HG03135 (cell line): Measurements from ENCODE around the gene PCDHGC3.

ENCODE experiments used
- ATAC-seq: cut with Tn5 transposase; IDR thresholded peaks from one replicate; pipeline ENCODE4 v1.9.1; 2021; ENCODE audit warnings: mild to moderate bottlenecking, moderate library complexity; ENCODE audit not compliant: unreplicated experiment

Gene PCDHGC3

GRCh38 chr5:141519605-141520565 lies 44.1 kb downstream of the PCDHGC3 start:
- no peak for ATAC-seq

DNA sequence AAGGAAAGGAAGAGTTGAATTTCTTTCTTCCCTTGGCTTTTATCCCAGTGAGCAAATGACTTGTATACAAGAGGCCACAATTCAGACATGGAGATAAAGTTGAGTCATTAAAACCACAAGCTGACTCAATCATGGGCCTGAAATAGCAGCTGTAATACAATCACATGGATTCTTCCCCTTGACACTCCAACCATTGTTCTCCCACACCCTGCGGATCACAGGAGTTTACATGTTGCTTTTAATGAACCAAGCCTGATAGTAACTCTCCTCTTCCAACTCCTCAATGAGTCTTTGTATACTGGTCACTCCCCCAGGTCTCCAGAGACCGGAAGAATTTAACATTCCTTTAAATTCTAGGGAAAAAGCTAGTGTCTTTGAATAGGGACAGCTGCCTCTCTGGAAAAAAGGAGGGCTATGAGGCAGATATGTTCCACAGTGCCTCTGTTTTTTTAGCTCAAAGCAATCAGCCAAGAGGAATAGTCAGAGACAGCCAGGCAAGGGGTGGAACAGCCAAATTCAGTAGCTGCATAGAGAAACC lies 45.5 kb downstream of the PCDHGC3 start:
- ATAC-seq, result no peak

DNA sequence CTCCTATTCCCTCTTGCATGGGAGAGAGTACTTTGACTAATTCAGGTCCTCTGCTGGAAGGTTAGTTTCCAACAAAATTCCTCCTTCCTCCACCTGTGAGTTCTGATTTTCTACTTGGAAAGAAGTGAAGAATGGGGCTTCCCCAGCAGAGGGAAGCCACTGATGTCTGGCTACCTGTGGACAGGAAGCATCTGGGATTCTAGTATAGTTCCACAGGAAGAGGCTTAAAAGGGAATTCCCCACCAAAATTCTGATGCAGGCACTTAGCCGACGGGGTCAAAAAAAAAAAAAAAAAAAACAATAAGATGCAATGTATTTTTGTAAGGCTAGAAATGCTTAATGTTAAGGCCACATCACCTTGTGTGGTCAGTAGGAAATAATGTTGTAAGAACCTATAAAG lies 46.5 kb downstream of the PCDHGC3 start:
- ATAC-seq, result no peak

- ATAC-seq, result no peak
Measured at GRCh38 chr5:141523991-141524390, 48.2 kb downstream of the PCDHGC3 start.

GRCh38 chr5:141524604-141525597 lies 49.1 kb downstream of the PCDHGC3 start:
- peak; percentile 66 for ATAC-seq

GRCh38 chr5:141525653-141526052 lies 49.9 kb downstream of the PCDHGC3 start:
- no peak for ATAC-seq

GRCh38 chr5:141527426-141527825 lies 51.7 kb downstream of the PCDHGC3 start:
- ATAC-seq, result no peak
